Measurements from ENCODE around the gene ATP2A3. TPM values are rescaled to one million over a fixed set of nuclear protein-coding genes. Genes with fewer than 3 reads are reported as not detected.

The ATP2A3 gene
- total RNA-seq, result 100 to 1,000 TPM; 161 to 240 (median 219) TPM
- 100 to 1,000 TPM; 103 to 190 (median 189) TPM for polyA plus RNA-seq
- long read RNA-seq, donor 1, full-length matches to known transcripts, result 3 of 3 reads
- long read RNA-seq, donor 1, partial matches to known transcripts, result 0 of 3 reads
- long read RNA-seq, donor 1, other reads (novel, unspliced or antisense), result 0 of 3 reads
- long read RNA-seq, donor 2, full-length matches to known transcripts, result 5 of 5 reads
- long read RNA-seq, donor 2, partial matches to known transcripts, result 0 of 5 reads
- long read RNA-seq, donor 2, other reads (novel, unspliced or antisense), result 0 of 5 reads

GRCh38 chr17:3964203-3965117 lies at the start of gene ATP2A3:
TSS of gene ATP2A3 (minus strand) at chr17:3964437. CDS start at chr17:3964291, 146 bp downstream.
- Histone ChIP-seq H3K9me3 (no peaks in the 10 kb centered on the region), H3K4me3 (peak within 1 kb of the TSS; percentile 64 to 99 (median 90)), H3K4me1 (peaks cover 56 to 95% (median 83%) of the 10 kb centered on the region in 6 donors), H3K36me3 (peaks cover 0 to 17% (median 0%) of the 10 kb centered on the region in 6 donors), H3K27ac (peak within 1 kb of the TSS; percentile 78 to 97 (median 92)), H3K27me3 (replicated peaks in 1 of 7) (peaks cover 0 to 19% (median 0%) of the 10 kb centered on the region in 7 donors)
- 0 to 1% (median 1%) methylated on average over 36 to 92 of the region's 92 CpGs for WGBS, 5 donors
- TF ChIP-seq POLR2AphosphoS5 (IDR thresholded peaks at IDR 0.05) (peak; percentile 59 to 70 (median 69)), CTCF (IDR thresholded peaks at IDR 0.05 in 8 of 11, conservative IDR thresholded peaks at IDR 0.05 in 3 of 11) (no peak), POLR2A (IDR thresholded peaks at IDR 0.05) (no peak)
- peak; percentile 95 for DNase-seq
- intact Hi-C loops (cut with DNase I; ENCODE audit: low total_unique reads), result no loop called here

GRCh38 chr17:4010754-4011153 lies 46.5 kb upstream of the ATP2A3 start:
- DNase-seq, result no peak
- no peak overlapping the region for H3K4me3 ChIP-seq
- peaks cover 0 to 25% (median 2%) of the 10 kb centered on the region in 6 donors for H3K4me1 ChIP-seq
- H3K27me3 ChIP-seq (replicated peaks in 1 of 7), result no peaks in the 10 kb centered on the region
- H3K27ac ChIP-seq, result no peak overlapping the region
- 81 to 95% (median 90%) methylated on average over 2 of the region's 2 CpGs for WGBS, 5 donors
- no peak for TF ChIP-seq CTCF (IDR thresholded peaks at IDR 0.05 in 8 of 11, conservative IDR thresholded peaks at IDR 0.05 in 3 of 11)
- TF ChIP-seq POLR2AphosphoS5 (IDR thresholded peaks at IDR 0.05), result no peak
- TF ChIP-seq POLR2A (IDR thresholded peaks at IDR 0.05), result no peak
- intact Hi-C loops (cut with DNase I; ENCODE audit: low total_unique reads), result no loop called here
- H3K9me3 ChIP-seq, result no peaks in the 10 kb centered on the region
- H3K36me3 ChIP-seq, result peaks cover 0 to 100% (median 92%) of the 10 kb centered on the region in 6 donors

GRCh38 chr17:4009186-4009785 lies 45.0 kb upstream of the ATP2A3 start:
- H3K4me1 ChIP-seq, result peaks cover 6 to 36% (median 10%) of the 10 kb centered on the region in 6 donors
- H3K36me3 ChIP-seq, result peaks cover 0 to 96% (median 84%) of the 10 kb centered on the region in 6 donors
- no peaks in the 10 kb centered on the region for H3K27me3 ChIP-seq (replicated peaks in 1 of 7)
- peak overlapping the region in 6 of 8 donors; percentile 17 to 66 (median 38) for H3K27ac ChIP-seq
- intact Hi-C loops (cut with DNase I; ENCODE audit: low total_unique reads), result loop anchor here (10.0 kb wide), 1 partner anchor 144 kb away; no protein-coding TSS in a partner anchor
- WGBS, 5 donors, result 86 to 90% (median 88%) methylated on average over 16 to 17 of the region's 17 CpGs
- H3K9me3 ChIP-seq, result no peaks in the 10 kb centered on the region
- H3K4me3 ChIP-seq, result no peak overlapping the region
- TF ChIP-seq CTCF (IDR thresholded peaks at IDR 0.05 in 8 of 11, conservative IDR thresholded peaks at IDR 0.05 in 3 of 11), result no peak
- TF ChIP-seq POLR2AphosphoS5 (IDR thresholded peaks at IDR 0.05), result no peak
- TF ChIP-seq POLR2A (IDR thresholded peaks at IDR 0.05), result no peak
- DNase-seq, result no peak
